COR-L47 (cell line): Measurements from ENCODE around the gene TSPAN32.

Experiments used
- DNase-seq: peaks from one replicate; lab custom pipeline; 2025; lab: John Stamatoyannopoulos, UW

TSPAN32 gene

GRCh38 chr11:2304506-2305139, 2.8 kb downstream of the TSPAN32 start:
- DNase-seq = no peak

GRCh38 chr11:2305140-2305778, 3.4 kb downstream of the TSPAN32 start:
- peak; percentile 82 for DNase-seq

- no peak for DNase-seq
Observed at GRCh38 chr11:2305788-2306451, 4.1 kb downstream of the TSPAN32 start.

- no peak for DNase-seq
Observed at GRCh38 chr11:2306452-2306823, 4.6 kb downstream of the TSPAN32 start.

GRCh38 chr11:2306877-2307500, 5.2 kb downstream of the TSPAN32 start:
- DNase-seq = no peak

GRCh38 chr11:2307501-2308331, 5.9 kb downstream of the TSPAN32 start:
- DNase-seq = no peak

- DNase-seq = no peak
Observed at GRCh38 chr11:2308713-2309112, 6.9 kb downstream of the TSPAN32 start.

- no peak for DNase-seq
Observed at GRCh38 chr11:2309251-2310072, 7.6 kb downstream of the TSPAN32 start.

- DNase-seq = no peak
Observed at GRCh38 chr11:2310073-2310785, 8.4 kb downstream of the TSPAN32 start.

- DNase-seq = no peak
Observed at GRCh38 chr11:2310786-2311352, 9.1 kb downstream of the TSPAN32 start.

- no peak for DNase-seq
Observed at GRCh38 chr11:2311353-2312133, 9.7 kb downstream of the TSPAN32 start.

- DNase-seq = no peak
Observed at GRCh38 chr11:2312232-2313042, 10.6 kb downstream of the TSPAN32 start.

GRCh38 chr11:2313051-2313951, 11.5 kb downstream of the TSPAN32 start:
- DNase-seq = no peak

- no peak for DNase-seq
Observed at GRCh38 chr11:2314136-2314524, 12.3 kb downstream of the TSPAN32 start.

- peak; percentile 80 for DNase-seq
Observed at GRCh38 chr11:2314525-2315394, 12.9 kb downstream of the TSPAN32 start.

- no peak for DNase-seq
Observed at GRCh38 chr11:2315395-2316168, 13.8 kb downstream of the TSPAN32 start.
